Choroid plexus epithelial cell (primary cell): Measurements from ENCODE around the gene SIN3B.
A peak's percentile ranks its signal among the peaks of the same experiment; 100 is the strongest.

Experiments used
- DNase-seq: peaks from one replicate; pipeline ENCODE4 v3.0.0-alpha.2; 2010; ENCODE audit warnings: low read depth
- H3K4me3 ChIP-seq: 2 replicates; pipeline ENCODE4 v1.5.1; 2011; ENCODE audit warnings: low read depth, mild to moderate bottlenecking, control low read depth, low read length, moderate library complexity
- CTCF ChIP-seq: conservative IDR thresholded peaks from 2 replicates; pipeline ENCODE4 v1.5.1; 2011; ENCODE audit warnings: low read depth, mild to moderate bottlenecking, control low read depth, inconsistent platforms, low read length, moderate library complexity

Gene SIN3B

GRCh38 chr19:16804176-16804575 lies 25.0 kb upstream of the SIN3B start:
- TF ChIP-seq CTCF: no peak
- DNase-seq: no peak
- H3K4me3 ChIP-seq: no peak overlapping the region

- no peak for TF ChIP-seq CTCF
- peak; percentile 67 for DNase-seq
- no peak overlapping the region for H3K4me3 ChIP-seq
Measured at GRCh38 chr19:16807549-16808284, 21.5 kb upstream of the SIN3B start.

DNA sequence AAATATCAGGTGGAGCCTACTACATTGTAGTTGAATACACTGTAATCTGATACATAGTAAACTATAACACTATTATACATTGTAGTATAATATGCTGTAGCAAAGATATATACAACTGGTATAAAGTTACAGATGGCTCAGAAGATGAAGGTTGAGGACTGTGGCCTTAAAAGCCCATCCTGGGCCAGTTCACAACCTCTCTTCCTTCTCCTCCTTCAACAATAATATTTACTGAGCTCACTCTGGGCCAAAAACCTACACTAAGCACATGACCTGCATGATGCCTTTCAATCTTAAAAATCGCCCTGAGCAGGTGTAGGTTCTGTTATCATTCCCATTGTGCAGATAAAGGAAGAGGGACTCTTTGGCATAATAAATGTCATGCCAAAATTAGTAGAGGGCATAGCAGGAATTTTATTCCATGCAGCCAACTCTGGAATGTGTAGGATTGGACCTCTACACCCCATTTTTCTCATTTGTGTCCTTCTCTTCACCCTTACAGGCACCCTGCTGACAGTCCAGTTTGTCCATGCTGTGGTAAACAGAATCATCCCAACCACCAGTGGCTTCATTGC lies 14.6 kb upstream of the SIN3B start:
- no peak overlapping the region for H3K4me3 ChIP-seq
- TF ChIP-seq CTCF: no peak
- peak; percentile 67 for DNase-seq

DNA sequence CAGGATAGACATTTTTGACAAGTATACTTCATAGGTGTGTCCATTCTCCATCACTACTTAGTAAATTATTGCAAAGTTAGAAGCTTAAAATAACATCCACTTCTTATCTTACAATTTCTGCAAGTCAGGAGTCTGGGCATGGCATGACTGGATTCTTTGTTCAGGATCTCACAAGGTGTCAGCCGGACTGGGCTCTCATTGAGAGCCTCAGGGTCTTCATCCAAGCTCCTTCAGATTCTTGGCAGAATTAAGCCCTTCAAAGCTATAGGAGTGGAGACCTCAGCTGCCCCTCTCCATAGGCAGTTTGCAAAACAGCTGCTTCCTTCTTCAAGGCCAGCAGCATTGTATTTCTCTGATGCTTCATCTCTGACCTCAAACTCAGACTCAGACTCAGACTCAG lies 9.1 kb upstream of the SIN3B start:
- DNase-seq: no peak

GRCh38 chr19:16821081-16821480 lies 8.1 kb upstream of the SIN3B start:
- no peak for DNase-seq
- no peak overlapping the region for H3K4me3 ChIP-seq
- TF ChIP-seq CTCF: no peak

More for the DNA sequence above, 9.1 kb upstream of the SIN3B start:
- H3K4me3 ChIP-seq: no peak overlapping the region
- TF ChIP-seq CTCF: no peak

DNA sequence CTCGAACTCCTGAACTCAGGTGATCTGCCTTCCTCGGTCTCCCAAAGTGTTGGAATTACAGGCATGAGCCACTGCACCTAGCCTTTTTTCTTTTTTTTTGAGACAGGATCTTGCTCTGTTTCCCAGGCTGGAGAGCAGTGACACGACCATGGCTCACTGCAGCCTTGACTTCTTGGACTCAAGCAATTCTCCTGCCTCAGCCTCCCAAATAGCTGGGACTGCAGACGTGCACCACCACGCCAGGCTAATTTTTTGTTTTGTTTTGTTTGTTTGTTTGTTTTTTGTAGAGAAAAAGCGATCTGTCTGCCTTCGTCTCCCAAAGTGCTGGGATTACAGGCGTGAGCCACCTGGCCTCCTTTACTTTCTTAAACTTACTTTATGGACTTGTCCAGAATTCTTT lies 6.5 kb upstream of the SIN3B start:
- TF ChIP-seq CTCF: no peak
- no peak overlapping the region for H3K4me3 ChIP-seq
- no peak for DNase-seq
